OCI-LY1 (cell line): ENCODE results near the gene C12orf60.

Experiments used
- CTCF ChIP-seq: fragments of 200-600 bp; sonication (generic), shearing (Covaris generic); IDR thresholded peaks from 2 replicates; pipeline ENCODE4 v1.5.1; 2017; ENCODE audit warnings: mild to moderate bottlenecking, antibody characterized with exemption, low read length, moderate library complexity, mixed read lengths
- EZH2 ChIP-seq: fragments of 200-600 bp; sonication (generic), shearing (Covaris generic); IDR thresholded peaks from 2 replicates; pipeline ENCODE4 v1.8.0; 2017; ENCODE audit warnings: borderline replicate concordance, mixed run types, mild to moderate bottlenecking, antibody characterized with exemption, low read length, moderate library complexity, mixed read lengths

GRCh38 chr12:14858513-14858912, 55.0 kb downstream of the C12orf60 start:
- TF ChIP-seq CTCF: no peak
- no peak for TF ChIP-seq EZH2
